ENCODE data around the gene ADAMTSL3.
A peak's percentile ranks its signal among the peaks of the same experiment; 100 is the strongest.

The ADAMTSL3 gene

DNA sequence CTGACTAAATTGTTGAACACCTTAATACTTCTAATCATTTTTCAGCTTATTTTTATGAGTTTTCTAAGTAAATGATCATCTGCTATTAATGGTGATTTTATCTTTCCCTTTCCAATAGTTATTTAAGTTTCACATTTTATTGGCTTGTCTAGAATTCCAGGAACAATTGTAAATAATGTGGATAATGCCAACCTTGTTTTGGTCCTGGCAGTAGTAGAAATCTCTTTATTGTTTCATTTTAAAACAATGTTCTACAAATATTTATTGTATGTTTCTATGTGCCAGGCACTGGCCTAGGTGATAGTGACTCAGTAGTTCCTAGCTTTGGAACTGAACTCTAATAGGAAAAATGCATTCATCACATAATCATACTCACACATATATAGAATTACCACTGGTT is 264.1 kb downstream of the ADAMTSL3 start:
- DNase-seq (ENCODE audit: low read depth in 2 of 2), result no peak

DNA sequence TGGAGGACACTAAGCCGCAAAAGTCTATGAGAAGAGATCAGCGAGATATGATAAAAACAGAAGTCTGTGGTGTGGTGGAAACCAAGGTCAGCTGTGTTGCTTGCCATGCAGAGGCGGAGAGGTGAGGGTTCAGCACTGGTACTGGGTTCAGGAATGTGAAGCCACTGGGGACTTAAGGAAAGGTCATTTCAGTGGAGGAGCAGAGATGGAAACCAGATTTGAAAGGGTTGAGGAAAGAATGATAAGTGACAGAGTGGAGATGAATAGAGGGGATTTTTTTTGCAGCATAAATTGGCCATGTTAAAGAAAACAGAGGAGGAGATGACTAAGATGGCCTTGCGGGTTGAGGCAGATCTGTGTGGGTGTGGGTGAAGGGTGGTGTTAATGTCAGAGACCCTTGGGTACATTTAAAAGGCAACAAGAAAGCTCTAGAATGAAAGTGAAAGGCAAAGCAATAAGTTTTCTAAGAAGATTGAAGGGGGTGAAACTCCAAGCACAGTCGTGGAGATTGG is 265.5 kb downstream of the ADAMTSL3 start:
- DNase-seq (ENCODE audit: low read depth in 2 of 2), result no peak

DNA sequence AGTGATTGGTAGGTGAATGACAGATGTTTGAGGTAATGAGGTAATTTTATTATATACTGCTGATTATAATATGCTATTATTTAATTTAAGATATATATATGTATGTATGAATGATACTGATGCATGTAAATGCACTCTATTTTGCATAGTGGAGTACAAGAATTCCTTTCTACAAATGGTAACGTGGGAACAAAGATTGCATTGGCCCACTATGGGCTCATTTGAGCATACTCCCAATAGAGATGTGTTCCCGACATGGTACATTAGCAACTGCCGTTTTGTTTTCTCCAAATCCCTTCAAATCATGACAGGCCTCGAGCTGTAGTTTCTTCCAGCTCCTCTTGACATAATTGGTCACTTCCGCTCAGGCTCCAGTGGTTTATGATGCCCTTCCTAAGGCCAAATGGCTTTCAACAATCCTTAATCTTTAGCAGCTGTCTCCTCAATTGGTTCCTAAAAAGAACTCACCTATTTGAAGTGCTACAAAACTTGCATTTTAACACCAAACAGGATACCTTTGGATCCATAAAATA is 266.1 kb downstream of the ADAMTSL3 start:
- DNase-seq (ENCODE audit: low read depth in 2 of 2), result no peak

DNA sequence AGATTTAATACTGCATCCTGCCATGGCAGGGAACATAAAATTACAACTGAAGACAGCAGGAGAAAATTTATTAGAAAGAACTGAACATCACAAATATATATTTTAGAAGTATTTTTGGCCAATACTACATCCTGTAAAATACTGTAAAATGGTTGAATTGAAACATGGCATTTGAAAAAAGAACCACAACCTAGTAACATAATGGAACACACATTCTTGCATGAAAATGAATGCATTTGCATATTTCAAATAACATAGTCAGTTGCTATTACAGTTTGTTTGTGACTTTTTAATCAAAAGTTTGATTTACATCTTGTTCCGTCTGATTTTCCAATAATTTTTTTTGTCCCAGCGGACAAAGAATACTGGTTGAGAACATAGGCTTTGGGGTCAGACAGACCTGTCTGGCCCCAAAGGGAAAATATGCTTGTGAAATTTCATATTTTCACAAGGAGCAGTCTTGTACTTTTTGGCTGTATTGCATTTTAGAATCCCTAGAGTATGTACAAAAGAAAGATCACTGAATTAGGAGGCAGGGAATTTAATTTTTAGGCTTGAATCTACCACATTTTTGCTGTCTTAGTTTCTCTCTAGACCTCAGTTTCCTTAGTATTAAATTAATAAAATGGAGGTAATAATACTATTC is 268.8 kb downstream of the ADAMTSL3 start:
- DNase-seq (ENCODE audit: low read depth in 2 of 2), result no peak

DNA sequence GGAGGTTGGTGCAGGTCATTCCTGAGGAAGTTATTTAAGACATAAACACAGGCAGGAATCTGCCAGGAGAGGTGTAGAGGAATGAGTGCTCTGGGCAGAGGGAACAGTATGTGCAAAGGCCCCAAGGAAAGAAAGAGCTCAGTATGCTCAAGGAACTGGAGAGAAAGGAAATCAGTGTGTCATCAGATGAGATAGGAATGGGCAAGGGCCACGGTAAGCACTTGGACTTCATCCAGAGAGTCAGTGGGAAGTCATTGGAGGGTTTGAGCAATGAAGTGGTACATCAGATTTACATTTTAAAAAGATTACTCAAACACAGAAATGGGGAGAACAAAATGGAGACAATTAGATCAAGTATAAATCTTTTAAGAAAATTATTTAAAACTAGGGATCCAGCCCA is 272.2 kb downstream of the ADAMTSL3 start:
- DNase-seq (ENCODE audit: low read depth in 2 of 2), result no peak

DNA sequence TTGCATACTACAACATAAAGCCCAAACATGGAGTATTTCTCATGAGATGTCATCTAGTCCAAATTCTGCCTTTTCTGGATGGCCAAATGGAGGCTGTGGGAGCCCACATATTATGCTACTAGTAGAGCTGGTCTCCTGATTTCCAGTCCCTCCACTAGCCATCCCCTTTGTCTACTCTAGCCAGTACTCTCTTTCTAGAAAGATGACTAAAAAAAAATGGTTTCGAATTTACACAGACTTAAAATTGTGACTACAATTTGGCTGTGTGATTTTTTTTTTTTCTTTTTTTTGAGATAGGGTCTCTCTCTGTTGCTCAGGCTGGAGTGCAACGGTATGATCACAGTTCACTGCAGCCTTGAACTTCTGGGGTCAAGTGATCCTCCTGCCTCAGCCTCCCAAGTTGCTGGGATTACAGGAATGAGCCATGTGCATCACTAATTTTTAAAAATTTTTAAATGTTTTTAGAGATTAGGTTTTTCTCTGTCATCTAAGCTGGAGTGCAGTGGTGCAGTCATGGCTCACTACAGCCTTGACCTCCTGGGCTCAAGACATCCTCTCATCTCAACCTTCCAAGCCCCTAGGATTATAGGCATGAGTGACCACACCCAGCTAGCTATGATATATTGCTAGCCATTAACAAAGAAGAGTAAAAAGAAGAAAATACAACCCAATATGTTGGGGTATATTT is 273.9 kb downstream of the ADAMTSL3 start:
- no peak for DNase-seq (ENCODE audit: low read depth in 2 of 2)

DNA sequence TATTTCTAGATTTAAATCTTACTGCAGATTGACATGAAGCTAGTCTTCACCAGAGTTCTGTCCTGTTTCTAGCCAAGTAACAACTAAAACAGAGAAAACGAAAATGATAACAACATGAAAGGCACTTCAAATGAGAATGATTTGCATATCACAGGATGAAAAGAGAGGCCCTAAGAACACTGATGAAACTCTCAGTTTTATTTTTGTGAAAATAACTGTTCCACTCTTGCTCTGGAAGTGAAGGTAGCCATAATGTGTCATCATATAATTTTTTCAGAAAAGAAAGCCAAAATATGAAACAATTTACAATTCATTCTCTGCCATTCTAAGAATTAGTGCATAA is 274.4 kb downstream of the ADAMTSL3 start:
- no peak for DNase-seq (ENCODE audit: low read depth in 2 of 2)

DNA sequence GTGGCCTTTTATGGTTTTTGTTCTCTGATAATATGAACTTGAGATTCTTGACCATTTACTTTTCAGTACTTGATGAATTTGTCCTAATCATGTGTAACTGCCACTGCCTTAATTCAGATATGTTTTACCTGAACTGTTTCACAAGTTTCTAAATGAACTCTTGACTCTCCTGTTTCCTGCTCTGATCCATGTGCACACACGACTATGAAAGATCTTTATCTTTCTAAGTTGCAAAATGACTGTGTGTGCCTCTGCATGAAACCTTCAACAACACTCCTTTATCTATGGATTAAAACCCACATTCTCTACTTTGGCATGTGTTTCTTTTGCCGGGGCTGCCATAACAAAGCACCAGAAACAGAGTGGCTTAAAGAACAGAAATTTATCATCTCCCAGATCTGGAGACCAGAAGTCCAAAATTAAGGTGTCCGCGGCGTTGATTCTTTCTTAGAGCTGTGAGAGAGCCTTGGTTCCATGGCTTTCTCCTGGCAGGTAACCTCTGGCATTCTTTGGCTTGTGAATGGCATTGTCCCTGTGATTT is 275.0 kb downstream of the ADAMTSL3 start:
- no peak for DNase-seq (ENCODE audit: low read depth in 2 of 2)

DNA sequence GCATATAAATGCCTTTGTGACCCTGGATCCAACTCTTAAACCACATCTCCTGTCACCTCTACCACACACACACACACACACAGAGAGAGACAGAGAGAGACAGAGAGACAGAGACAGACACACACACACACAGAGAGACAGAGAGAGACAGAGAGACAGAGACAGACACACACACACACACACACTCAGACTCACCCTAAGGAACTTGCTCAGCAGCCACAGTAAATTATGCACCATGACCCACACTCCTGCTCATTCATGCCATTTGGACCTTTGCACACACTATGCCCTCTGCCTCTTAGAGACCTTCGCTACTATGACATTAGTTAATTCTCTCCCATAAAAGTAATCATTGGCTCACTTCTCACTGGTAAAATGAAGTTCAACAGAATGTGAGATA is 275.7 kb downstream of the ADAMTSL3 start:
- DNase-seq (ENCODE audit: low read depth in 2 of 2), result no peak

DNA sequence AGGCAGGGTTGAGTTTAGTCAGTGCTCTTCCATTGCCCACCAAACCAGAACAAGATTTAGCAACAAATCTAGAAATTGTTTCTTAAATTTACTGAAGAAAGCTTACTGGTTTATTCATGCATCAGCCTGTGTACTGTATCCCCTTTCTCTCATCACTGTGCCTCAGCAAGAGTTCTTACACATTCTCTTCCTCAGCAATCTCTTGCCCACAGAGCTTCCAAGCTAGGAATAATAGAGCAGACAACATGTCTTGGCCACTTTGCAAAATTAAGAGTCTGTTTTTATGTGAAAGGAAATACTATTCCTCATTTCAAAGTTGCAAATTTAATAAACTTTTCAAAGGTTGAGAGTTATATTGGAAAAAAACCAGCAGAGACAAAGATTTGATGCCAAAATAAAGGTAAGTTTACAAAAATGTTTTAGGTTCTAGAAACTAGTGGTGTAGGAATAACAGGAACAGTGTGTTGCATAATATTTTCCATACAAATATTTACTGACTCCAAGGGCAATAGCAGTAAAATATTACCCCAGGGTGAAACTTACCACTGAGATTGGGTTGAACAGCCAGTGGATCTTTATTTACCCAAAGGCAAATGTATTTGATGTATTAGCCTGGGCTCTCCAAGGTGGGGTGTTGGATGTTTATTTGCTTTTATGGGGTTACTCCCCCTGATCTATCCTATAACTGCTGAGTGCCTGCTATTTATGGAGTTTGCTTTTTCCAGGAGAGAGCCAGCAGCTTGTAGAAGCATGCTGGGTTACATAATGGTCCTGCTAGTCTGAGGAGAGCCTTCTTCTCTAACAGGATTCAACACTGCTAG is 276.7 kb downstream of the ADAMTSL3 start:
- no peak for DNase-seq (ENCODE audit: low read depth in 2 of 2)

DNA sequence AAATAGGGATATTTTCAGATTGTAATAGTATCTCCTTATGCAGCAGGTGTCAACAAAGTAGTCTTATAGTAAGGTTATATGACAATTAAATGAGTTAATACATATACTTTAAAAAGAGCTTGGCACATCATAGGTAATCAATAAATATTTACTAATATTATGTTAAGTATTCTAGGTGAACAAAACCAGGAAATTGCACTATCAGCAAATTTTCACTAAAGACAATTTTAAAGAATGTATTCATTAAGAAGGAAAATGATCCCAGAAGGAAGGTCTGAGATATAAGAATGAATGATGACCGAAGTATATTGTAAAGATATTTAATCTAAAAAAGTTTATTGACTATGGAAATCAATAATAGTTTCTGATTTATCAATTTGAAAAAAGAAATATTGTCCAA is 281.9 kb downstream of the ADAMTSL3 start:
- DNase-seq (ENCODE audit: low read depth in 2 of 2), result no peak

DNA sequence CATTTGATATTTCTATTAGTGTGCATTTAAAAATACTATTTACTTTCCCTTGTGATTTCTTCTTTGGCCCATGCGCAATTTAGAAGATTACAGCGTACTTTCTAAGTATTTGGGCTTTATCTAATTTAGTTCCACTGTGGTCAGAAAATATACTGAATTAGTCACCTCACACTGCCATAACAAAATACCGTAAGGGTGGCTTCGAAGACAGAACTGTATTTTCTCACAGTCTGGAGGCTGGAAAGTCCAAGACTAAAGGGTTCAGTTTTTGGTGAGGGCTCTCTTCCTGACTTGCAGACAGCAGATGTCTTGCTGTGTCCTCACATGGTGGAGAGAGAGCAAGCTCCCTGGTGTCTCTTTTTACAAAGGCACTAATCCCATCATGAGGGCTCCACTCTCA is 286.2 kb downstream of the ADAMTSL3 start:
- DNase-seq (ENCODE audit: low read depth in 2 of 2), result no peak

DNA sequence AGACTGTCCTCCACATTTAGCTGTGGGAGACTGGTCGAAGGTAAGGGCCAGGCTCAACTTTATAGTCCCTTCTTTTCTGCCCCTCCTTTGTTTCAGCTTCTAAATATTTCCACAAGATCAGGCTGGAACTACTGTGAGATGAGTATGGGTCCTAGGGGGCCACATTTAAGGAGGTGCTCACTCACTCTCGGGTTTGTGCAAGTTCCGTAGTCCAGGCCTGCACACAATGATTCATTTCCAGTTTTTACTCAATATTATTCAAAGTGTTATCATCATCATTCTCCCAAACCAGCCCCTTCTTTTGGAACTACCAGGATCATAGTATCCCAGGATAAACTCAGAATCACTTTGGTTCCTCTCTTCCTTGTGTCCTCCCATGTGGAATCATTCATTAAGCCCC is 289.1 kb downstream of the ADAMTSL3 start:
- no peak for DNase-seq (ENCODE audit: low read depth in 2 of 2)

DNA sequence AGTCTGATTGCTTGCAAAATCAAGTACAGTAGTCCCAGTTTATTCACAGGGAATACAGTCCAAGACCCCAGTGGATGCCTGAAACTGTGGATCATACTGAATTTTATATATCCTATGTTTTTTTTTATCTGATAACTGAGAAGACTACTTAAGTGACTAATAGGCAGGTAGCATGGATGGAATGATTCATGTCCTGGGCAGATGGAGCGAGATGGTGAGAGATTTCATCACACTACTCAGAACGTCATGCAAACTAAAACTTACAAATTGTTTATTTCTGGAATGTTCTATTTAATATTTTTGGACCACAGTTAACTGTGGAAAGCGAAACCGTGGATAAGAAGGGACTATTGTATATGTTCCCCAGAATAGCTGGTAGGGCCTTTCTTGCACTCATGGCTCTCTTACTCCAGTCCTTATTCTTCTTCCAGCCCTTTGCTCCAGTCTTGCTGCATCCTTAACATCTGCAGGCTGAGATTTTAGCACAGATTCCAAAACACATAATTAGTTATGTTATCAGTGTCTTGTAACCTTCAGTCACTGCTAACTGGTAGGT is 290.0 kb downstream of the ADAMTSL3 start:
- peak; percentile 3 to 5 for DNase-seq (ENCODE audit: low read depth in 2 of 2)

DNA sequence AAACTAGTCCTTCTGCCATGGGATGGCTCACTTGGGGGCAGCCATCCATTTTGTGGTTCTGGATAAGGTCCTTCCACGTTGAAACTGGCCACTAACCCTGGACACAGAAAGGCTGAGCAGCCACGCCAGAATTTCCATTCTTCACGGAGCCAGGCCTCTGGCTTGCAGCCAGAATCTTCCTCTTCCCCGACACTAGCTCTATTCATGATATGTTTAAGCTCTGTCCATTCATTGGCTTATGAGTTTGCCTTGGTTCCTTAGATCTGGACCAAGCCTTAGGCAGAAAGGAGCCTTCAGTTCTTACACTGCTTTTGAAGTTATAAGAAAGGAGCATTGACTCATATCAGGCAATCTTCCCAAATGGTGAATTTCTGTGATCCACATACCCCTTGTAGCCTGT is 293.2 kb downstream of the ADAMTSL3 start:
- no peak for DNase-seq (ENCODE audit: low read depth in 2 of 2)

DNA sequence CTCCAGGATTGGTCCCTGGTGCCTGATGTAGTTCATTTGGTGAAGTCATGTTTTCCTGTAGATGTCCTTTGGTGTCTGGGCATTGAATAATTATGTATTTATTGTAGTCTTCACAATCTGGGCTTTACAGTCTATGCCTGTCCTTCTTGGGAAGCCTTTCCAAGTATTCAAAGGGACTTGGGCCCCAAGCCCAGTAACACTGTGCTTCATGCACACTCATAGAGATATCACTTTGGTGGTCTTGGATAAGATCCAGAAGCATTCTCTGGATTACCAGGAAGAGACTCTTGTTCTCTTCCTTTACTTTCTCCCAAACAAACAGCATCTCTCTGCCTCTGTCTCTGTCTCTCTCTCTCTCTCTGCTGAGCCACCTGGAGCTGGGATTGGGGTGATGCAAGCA is 300.6 kb downstream of the ADAMTSL3 start:
- DNase-seq (ENCODE audit: low read depth in 2 of 2), result no peak

DNA sequence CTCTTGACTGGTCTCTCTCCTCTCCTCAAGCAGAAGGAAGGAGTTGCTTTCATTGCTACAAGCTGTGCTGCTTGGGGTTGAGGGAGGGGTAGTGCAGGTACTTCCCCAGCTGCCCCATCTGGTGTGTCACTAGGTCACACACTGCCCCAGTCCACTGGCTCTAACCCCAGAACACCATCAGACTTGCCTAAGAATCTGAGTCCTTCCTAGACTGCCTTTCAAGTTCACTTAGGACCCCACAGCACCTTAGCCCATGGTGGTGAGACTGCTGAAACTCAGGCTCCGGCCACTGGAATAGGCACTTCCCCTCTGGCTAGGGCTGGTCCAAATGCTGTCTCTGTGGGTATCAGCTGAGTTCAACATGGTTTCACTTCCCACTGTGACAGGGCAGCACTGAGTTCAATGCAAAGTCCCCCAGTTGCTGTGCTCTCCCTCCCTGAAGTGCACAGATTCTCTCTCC is 301.9 kb downstream of the ADAMTSL3 start:
- DNase-seq (ENCODE audit: low read depth in 2 of 2), result no peak

DNA sequence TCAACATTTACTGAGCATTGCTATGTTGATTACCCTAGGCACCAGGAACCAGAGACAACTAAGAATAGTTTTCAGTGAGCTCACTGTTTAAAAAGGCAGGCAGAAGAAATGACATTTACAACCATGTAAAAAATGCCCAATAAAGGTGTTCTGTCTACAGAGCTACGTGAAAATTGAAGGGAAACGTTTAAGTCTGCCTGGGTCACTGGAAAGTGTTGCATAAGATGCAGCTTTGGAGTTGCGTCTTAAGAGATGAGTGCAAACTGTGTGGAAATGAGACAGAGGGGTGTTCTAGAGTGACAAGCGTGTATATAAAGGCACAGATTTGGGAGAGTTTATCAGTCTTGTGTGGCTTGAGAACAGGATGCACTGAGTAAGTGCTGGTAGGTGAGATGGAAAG is 303.0 kb downstream of the ADAMTSL3 start:
- no peak for DNase-seq (ENCODE audit: low read depth in 2 of 2)

DNA sequence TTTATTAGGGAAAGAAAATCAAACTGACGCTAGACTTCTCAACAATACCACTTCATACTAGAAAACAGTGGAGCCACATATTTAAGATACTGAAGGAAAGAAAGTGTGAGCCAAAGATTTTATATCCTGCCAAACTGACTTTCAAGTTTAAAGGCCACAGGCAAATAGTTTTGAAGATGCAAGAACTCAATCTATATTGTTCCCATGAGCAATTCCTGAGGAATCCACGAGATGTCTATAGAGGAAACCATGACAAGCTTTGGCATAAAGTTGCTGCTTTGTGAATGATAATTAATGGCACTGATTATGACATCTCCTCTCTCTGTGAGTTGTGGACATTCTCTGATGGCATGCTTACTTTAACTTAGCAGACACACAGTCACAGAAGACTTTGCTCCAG is 305.6 kb downstream of the ADAMTSL3 start:
- DNase-seq (ENCODE audit: low read depth in 2 of 2), result no peak

DNA sequence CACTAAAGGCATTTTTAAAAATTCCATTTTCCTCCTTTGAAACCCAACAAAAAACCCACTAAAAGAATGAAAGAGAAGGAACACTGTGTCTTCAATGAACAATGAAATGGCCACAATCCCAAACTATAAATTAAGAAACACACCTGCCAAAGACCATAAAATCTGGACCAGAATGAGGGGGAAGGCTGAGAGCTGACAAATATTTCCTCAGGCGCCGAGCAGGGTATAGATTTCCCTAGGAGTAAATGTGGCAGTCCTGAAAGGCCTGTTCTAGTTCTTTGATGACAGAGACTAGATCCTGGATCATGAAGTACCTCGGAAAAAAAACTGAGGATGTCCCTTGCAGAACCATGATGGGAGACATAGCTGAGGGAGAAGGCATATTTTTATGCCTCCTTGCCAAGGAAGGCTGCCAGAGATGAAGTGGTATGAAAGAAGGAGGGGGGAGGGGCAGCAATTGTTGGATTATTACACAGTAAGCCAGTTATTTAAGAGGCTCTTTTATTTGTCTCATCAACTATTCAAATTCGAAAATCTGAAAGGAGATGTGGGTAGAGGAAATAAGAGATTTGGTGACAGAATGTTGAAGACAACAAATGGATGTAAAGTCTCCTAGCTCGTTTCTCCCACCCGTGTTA is 306.4 kb downstream of the ADAMTSL3 start:
- DNase-seq (ENCODE audit: low read depth in 2 of 2), result no peak

DNA sequence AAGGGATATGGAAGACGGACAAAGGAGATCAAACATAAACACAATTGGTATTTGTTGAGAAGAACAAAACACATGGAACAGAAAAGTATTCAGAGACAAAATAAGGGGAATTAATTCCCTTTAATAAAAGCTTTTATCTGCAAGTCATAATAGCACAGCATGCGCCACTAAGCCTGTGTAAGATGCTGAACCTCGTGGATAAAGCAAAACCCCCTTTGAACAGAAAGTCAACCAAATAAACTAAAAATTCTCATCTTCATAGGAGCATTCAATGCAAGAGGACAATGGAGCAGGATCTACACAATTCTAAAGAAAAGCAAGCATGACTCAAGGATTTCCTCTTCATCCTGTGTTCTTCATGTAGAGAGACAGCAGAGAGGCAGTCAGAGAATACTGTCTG is 307.4 kb downstream of the ADAMTSL3 start:
- no peak for DNase-seq (ENCODE audit: low read depth in 2 of 2)
